Activated gamma-delta T cell treated with anti-CD3 and anti-CD28 coated beads, Interleukin-2, amount 50 U/mL, for 16 hours (primary cell): ENCODE results near the gene CDK4.

Experiments used
- DNase-seq: peaks from one replicate; pipeline ENCODE4 v3.0.0-alpha.2; 2020; ENCODE audit warnings: low read depth

Gene CDK4

DNA sequence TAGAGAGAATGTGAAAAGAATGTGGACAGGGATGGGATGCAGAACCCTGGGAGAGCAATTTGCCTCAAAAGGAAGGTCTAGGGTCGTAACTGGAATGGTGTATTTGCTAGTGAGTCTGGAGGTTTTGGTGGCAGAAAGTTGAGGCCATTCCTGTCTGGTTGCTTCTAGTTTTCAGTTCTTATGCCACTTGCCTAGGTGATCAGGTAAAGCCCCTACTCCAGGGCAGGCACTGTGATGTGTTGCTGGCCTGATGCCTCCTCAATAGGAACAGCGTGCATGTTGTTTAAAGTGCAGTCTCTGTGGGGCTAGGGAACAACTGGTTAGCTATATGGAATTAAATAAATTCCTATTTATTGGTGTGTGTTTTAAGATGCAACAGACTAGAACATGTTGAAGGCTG lies 51.8 kb downstream of the CDK4 start:
- no peak for DNase-seq

DNA sequence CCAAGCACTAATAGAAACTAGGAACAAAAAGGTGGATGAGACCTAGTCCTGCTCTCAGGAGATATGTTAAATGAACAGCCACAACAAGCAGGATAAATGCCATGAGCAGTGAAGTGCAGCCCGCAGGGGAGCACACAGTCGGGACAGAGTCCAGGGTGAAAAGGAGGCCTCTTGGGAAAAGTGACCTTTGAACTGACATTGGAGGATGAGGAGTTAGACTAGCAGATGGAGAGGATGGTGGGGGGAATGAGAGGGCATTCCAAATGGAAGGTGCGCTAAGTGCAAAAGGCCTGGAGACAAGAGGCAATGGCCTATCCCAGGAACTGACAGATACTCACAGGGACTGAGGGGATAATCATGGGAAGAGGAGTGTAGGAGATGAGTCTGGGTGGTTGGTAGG lies 53.7 kb downstream of the CDK4 start:
- no peak for DNase-seq
